ENCODE results near the gene CD2AP.

CD2AP gene

DNA sequence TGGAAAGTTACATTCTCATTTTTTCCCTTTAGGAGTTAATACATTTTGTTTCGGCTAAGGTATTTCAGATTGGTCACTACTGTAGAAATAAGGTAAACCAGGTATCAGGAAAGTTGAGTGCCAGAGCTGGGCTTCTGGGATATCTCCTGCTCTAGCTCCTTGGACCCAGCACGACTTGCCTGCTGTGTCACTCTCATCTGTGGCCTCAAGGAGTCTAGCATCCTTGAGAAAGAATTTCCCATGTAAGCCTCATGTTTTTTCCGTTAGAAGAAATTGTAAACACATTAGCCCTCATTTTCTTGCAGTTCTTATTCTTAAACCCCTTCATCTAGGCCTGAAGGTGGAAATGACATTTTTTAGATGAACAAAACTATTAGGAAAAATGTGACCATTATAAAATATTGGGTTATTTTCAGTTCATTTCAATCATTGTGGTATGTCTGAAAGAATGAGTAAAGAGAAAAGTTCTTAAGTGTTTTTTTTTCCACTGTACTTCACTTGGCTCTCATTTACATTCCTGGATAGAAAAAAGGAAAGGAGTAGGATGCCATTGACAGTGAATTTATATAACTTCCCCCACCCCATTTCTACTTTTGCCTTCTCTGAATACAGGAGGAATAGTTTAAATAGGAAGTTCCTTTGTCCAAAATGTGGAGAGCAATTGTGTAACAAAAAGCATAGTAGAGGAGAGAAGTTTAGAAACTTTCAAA lies 46.7 kb downstream of the CD2AP start:
- no peaks in the 10 kb centered on the region for H3K9me3 ChIP-seq
- no peaks in the 10 kb centered on the region for H3K36me3 ChIP-seq
- TF ChIP-seq CTCF (IDR thresholded peaks at IDR 0.05), result no peak
- peaks cover 0 to 25% (median 3%) of the 10 kb centered on the region in 4 donors for H3K4me1 ChIP-seq
- H3K27me3 ChIP-seq, result no peaks in the 10 kb centered on the region
- H3K27ac ChIP-seq, result no peak overlapping the region
- intact Hi-C loops (cut with DNase I; ENCODE audit: low total_unique reads), result no loop called here
- no peak overlapping the region for H3K4me3 ChIP-seq
- no peak for DNase-seq

DNA sequence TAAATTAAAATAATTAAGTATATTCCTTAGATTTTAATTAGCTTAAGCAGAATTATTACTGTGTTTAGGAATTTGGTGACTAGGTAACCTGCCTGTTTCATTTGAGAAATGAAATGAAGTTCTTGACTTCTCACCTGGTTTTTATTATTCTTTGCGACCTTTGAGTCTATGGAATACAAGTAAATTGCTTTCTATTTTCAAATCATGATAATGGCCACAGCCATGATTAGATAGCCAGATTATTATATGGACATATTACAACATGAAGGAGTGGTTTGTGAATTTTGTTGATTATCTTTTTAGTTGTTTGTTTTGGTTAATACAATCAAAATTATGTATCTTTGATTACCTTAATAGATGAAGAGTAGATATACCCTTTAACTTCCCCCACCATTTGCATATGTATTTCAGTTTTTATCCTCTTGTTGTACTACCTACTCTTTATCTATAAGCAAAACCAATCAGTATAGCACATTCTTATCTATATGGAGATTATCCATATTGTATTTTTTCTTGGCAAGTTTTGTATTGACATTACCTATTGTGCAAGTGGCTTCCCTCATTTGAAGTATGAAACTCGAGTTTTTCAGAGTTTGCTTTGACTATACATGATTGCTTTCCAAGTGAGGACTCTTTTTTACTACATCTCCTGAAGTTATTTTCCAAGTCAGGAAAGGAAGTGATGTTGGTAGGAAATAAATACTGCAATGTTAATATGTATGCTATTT lies 47.9 kb downstream of the CD2AP start:
- Histone ChIP-seq H3K27me3 (no peaks in the 10 kb centered on the region), H3K36me3 (no peaks in the 10 kb centered on the region), H3K27ac (no peak overlapping the region), H3K9me3 (no peaks in the 10 kb centered on the region), H3K4me1 (peaks cover 0 to 25% (median 3%) of the 10 kb centered on the region in 4 donors), H3K4me3 (no peak overlapping the region)
- TF ChIP-seq CTCF (IDR thresholded peaks at IDR 0.05), result no peak
- intact Hi-C loops (cut with DNase I; ENCODE audit: low total_unique reads), result no loop called here
- no peak for DNase-seq

DNA sequence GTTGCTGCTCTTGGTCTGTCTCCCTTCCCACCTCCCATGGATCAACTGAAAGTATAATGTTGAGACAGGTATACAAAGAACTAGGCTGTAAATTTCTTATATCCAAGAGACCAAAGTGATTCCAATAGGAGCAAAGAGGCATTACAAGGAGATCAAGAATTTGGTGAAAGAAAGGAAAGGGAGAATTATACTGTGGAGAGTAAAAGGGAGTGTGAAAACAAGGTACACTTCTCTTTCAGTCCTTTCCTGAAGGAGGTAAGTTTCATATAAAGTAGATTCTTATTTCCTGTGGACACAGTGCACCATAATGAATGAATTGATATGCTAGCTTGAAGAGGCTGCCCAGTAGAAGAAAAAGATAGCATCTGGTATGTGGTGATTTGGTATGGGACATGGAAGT lies 49.7 kb downstream of the CD2AP start:
- Histone ChIP-seq H3K4me1 (peaks cover 0 to 25% (median 3%) of the 10 kb centered on the region in 4 donors), H3K27me3 (no peaks in the 10 kb centered on the region), H3K27ac (no peak overlapping the region), H3K9me3 (no peaks in the 10 kb centered on the region), H3K36me3 (no peaks in the 10 kb centered on the region), H3K4me3 (no peak overlapping the region)
- intact Hi-C loops (cut with DNase I; ENCODE audit: low total_unique reads), result no loop called here
- no peak for TF ChIP-seq CTCF (IDR thresholded peaks at IDR 0.05)
- DNase-seq, result no peak

GRCh38 chr6:47529734-47530133 lies 52.1 kb downstream of the CD2AP start:
- DNase-seq, result no peak
- H3K27me3 ChIP-seq, result no peaks in the 10 kb centered on the region
- peaks cover 0 to 14% (median 3%) of the 10 kb centered on the region in 4 donors for H3K4me1 ChIP-seq
- no peaks in the 10 kb centered on the region for H3K9me3 ChIP-seq
- no peak overlapping the region for H3K27ac ChIP-seq
- H3K4me3 ChIP-seq, result no peak overlapping the region
- no peak for TF ChIP-seq CTCF (IDR thresholded peaks at IDR 0.05)
- intact Hi-C loops (cut with DNase I; ENCODE audit: low total_unique reads), result no loop called here
- peaks cover 0 to 14% (median 12%) of the 10 kb centered on the region in 3 donors for H3K36me3 ChIP-seq

DNA sequence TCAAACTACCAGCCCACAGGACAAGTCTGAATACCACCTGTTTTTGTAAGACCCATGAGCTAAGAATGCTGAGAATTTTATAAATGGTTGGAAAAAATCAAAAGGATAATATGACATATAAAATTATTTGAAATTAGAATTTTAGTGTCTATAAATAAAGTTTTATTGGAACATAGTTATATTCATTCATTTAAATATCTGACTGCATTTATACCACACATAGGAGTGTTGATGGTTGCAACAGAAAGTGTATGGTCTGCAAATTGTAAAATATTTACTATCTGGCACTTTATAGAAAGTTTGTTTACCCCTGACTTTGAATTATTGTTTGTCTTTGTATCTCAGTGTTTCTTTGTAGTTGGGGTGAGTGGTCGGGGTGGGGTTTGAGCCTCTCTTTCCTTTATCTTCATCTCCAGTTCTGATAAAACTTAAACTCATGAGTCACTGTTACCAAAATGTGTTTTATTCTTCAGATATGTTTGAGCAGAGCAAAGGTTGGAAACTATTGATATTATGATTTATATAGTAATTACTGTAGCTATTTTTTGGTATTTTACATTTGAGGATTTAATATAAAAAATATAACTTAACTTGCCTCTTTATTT lies 55.5 kb downstream of the CD2AP start:
- intact Hi-C loops (cut with DNase I; ENCODE audit: low total_unique reads), result no loop called here
- no peak for DNase-seq
- Histone ChIP-seq H3K27me3 (no peaks in the 10 kb centered on the region), H3K4me1 (no peaks in the 10 kb centered on the region), H3K36me3 (peaks cover 0 to 14% (median 13%) of the 10 kb centered on the region in 3 donors), H3K4me3 (no peak overlapping the region), H3K9me3 (no peaks in the 10 kb centered on the region), H3K27ac (no peak overlapping the region)
- TF ChIP-seq CTCF (IDR thresholded peaks at IDR 0.05), result no peak

All from tibial artery (tissue), 4 donors.